GM12891 (cell line): Measurements from ENCODE around the gene NEK6.

Experiments used
- DNase-seq: peaks from one replicate; pipeline ENCODE4 v3.0.0; 2011; ENCODE audit warnings: low spot score; ENCODE audit not compliant: insufficient read length
- FAIRE-seq: peaks from 2 replicates; lab custom pipeline; 2011; peaks lifted over from hg19 to GRCh38; lab: Jason Lieb, UNC
- PAX5 ChIP-seq: IDR thresholded peaks from 2 replicates; pipeline ENCODE4 v1.6.1; 2011; ENCODE audit warnings: low read length, moderate library complexity, mild to moderate bottlenecking; ENCODE audit not compliant: insufficient read depth, severe bottlenecking
- POLR2A ChIP-seq: IDR thresholded peaks from 2 replicates; pipeline ENCODE4 v1.6.1; 2011; ENCODE audit warnings: low read depth, low read length, control low read depth
- POLR2AphosphoS5 ChIP-seq: IDR thresholded peaks from 2 replicates; pipeline ENCODE4 v1.6.1; 2011; ENCODE audit warnings: low read depth, low read length, control low read depth
- POU2F2 ChIP-seq: IDR thresholded peaks from 2 replicates; pipeline ENCODE4 v1.6.1; 2011; ENCODE audit warnings: low read depth, mild to moderate bottlenecking, control low read depth, low read length, moderate library complexity
- SPI1 ChIP-seq: IDR thresholded peaks from 2 replicates; pipeline ENCODE4 v1.6.1; 2011; ENCODE audit warnings: low read depth, low read length, control low read depth
- TAF1 ChIP-seq: IDR thresholded peaks from 2 replicates; pipeline ENCODE4 v1.6.1; 2011; ENCODE audit warnings: low read depth, low read length, control low read depth

NEK6 gene

DNA sequence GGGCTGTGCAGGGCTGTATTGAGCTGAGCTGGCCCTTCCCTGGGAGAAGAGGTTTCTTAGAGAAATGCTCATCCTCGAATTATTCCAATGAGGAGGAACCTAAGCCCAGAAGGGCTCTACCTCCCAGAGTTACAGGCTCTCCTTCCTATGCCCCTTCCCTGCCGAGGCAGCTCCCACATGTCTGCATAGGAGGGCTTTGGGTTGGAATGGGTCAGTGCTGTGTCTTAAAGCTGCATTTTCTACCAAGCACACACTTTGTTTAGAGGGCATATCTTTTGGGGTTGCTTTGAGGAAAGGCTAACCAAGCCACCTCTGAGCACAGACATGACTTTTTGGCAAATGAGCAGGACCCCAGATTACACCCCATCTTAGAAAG is 9.1 kb downstream of the NEK6 start:
- DNase-seq (no peak), FAIRE-seq (peak; percentile 23)
- TF ChIP-seq PAX5: no peak
- no peak for TF ChIP-seq TAF1
- no peak for TF ChIP-seq POU2F2
- no peak for TF ChIP-seq SPI1
- TF ChIP-seq POLR2A: no peak
- TF ChIP-seq POLR2AphosphoS5: no peak

DNA sequence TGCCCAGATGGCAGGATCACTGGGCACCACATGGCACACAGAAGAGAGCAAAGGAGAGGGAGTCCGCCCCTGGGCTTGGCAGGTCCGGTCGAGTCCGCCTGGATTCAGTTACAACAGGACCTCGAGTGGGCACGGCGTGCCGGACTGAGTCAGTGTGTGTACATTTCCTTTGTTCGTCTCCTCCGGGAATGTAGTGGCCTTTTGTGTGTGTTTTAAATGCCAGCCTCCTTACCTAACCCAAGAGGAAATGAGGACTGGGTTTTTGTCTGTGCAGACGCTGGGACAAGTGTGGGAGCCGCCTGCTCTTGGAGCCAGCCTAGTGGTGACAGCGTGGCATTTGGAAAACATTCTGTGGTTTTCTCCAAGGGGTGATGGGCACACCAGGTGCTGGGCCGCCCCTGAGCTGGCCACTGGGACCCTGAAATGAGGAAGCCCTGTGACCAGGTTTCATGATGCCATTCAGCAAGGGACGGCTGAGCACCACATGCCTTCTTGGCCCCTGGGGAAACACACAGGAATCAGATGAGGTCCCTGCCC is 9.6 kb downstream of the NEK6 start:
- FAIRE-seq (peak; percentile 13), DNase-seq (no peak)
- TF ChIP-seq POLR2A: 0 out of 2 replicates have a peak, but pooled peaks have one; percentile 37
- peak; percentile 58 for TF ChIP-seq SPI1
- TF ChIP-seq PAX5: no peak

DNA sequence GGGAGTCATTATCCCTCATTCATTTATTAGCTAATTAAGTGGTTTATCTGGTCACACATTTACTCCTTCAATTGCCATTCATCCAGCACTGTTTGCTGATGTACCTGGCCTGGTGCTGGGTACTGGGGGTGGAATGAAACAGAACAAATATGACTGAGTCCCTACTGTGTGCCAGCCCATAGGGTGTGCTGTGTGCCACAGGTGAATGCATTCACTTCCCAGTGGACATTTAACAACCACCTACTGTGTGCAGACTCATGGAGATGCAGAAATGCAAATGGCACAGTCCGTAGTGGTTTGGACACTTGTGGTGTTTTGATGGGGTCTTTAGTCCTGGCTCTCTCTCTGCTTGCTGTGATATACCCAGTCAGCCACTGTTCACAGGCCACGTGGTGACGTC is 10.5 kb downstream of the NEK6 start:
- FAIRE-seq (peak; percentile 83), DNase-seq (no peak)
- TF ChIP-seq TAF1 (no peak), POU2F2 (no peak), POLR2AphosphoS5 (no peak), SPI1 (no peak), PAX5 (no peak), POLR2A (no peak)

DNA sequence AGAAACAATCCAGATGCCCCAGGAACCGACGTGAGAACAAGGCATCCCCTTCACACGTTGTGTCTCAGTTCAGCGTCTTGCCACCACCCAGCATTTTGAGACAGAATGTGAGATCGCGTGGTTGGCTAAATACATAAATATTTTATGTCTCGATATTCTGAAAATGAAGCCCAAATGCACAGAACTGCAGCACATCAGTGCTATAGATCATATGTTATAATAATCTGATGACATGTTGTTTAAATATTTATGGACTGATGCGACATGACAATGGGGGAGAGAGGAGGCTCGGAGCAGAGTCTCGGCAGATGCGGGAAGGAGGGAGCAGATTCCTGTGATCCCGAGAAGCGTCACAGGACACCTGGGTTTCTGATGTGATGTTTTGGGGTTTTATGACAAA is 10.9 kb downstream of the NEK6 start:
- DNase-seq (no peak), FAIRE-seq (no peak)
- TF ChIP-seq TAF1 (no peak), POLR2A (no peak), SPI1 (no peak)

DNA sequence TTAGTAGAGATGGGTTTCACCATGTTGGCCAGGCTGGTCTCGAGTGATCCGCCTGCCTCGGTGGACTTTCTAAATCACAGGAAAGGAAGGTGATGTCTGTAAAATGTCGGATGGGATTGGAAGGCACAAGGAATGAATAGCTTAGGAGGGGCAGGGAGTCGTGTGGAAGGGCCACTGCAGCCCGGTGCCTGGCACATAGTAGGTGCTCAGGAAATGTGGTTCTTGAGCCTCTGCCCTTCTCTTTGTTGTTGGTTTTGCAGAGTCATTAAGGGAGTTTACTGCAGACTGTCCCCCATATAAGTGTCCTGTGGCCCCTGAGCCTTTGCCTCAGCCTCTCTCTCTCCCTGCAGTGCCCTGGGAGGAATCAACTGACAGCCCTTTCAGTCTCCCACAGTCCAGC is 11.8 kb downstream of the NEK6 start:
- FAIRE-seq (no peak), DNase-seq (no peak)
- no peak for TF ChIP-seq POLR2AphosphoS5
- no peak for TF ChIP-seq TAF1
- no peak; the same call in 1 of the 2 replicates for TF ChIP-seq POLR2A
- no peak for TF ChIP-seq POU2F2
- no peak for TF ChIP-seq PAX5
- no peak for TF ChIP-seq SPI1

DNA sequence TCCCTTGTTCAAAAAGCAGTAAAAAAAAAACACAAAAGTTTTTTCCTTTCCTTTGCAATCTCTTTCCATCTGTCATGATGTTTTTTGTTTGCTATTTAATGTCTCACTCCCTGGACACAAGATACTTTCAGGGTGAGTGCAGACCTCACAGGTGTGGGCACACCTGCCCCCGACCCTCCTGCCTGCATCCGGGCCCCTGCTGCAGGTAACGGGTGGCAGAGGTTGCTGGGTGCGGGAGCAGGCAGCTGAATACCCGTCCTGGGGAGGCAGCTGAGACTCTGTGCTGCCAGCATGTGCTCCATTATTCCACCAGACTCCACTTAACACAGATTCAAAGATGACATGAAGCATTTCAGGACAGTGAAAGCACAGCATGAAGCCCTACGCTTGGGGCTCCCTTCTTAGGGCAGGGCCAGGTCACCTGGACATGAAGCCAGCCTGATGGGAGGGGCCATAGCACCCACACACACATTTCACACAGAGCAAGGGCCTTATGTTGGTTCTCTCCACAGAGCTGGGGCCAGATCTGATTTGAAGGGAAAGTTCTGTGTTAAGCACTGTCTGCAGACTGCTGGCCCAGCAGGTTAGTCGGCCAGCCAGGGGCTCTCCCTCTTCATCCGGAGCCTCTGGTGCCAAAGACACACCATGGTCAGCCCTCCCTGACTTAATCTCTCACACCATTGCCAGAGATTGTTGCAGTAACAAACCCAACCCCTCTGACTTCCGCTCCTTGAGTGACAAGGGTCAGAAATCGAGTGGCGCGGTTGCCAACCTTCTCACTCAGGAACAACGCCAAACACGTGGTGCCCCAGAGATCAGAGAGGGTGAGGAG is 13.0 kb downstream of the NEK6 start:
- TF ChIP-seq PAX5 (no peak), SPI1 (no peak), POLR2AphosphoS5 (no peak), POLR2A (no peak; the same call in 1 of the 2 replicates), TAF1 (no peak), POU2F2 (no peak)
- FAIRE-seq (no peak), DNase-seq (no peak)

DNA sequence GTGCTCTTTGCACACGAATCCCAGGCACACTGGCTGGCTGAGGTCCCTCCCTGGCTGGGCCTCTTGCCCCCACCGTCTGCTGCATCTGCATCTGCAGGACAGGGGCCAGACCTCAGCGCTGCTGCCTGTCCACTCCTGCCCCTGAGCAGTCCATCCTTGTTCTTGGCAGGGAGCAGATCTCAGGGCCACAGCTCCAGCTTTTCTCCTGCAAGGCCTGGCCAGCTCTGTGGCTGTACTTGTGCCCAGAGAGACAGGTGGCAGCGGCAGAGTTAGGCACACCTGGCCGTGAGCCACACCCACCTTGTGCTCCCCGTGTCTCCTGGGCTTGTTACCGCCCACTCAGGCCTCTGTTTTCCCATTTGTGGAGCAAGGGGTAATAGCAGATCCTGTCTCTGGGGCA is 13.9 kb downstream of the NEK6 start:
- TF ChIP-seq POLR2A: no peak; the same call in 1 of the 2 replicates
- TF ChIP-seq SPI1: no peak
- no peak for TF ChIP-seq POU2F2
- no peak for TF ChIP-seq TAF1
- TF ChIP-seq PAX5: no peak
- no peak for TF ChIP-seq POLR2AphosphoS5
- DNase-seq (no peak), FAIRE-seq (no peak)

DNA sequence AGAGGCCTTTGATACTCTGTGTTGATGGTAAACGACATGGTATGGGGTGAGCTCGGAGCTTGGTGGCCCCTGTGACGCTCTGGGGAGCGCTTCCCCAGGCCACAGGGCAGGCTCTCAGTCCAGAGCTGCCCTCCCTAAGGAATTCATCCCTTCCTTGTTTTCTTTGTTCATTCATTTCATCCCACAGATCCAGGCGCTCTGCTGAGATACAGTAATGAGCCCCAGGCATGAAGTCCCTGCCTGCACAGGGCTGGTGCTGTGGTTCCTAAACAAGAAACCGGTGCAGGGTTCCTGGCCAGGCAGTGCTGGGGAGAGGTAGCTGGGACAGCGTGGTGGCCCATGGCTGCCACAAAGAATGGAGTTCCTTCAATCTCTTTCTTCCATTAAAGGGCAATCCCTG is 14.4 kb downstream of the NEK6 start:
- FAIRE-seq: no peak
- no peak for DNase-seq
- TF ChIP-seq PAX5: no peak
- no peak for TF ChIP-seq POLR2AphosphoS5
- no peak for TF ChIP-seq TAF1
- no peak for TF ChIP-seq SPI1
- no peak for TF ChIP-seq POU2F2
- TF ChIP-seq POLR2A: no peak

DNA sequence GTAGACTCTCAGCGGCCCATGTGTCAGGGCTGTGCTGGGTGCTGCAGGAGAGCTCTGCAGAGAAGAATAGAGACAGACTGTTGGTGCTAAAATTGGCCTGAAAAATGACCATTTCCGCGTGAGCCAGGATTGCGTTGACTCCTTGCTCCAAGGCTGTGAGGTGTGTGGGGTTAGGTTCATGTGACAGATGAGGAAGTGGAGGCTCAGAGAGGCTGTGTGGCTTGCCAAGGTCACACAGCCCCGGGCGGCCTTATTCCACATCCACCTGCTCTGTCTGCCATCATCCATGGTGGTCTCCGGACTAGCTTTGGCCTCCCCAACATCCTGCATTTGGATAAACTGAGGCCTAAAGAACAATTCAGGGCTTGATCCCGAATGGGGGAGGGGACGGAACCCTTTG is 15.2 kb downstream of the NEK6 start:
- DNase-seq (no peak), FAIRE-seq (no peak)
- no peak for TF ChIP-seq TAF1
- TF ChIP-seq SPI1: 0 out of 2 replicates have a peak, but pooled peaks have one; percentile 23
- no peak for TF ChIP-seq POU2F2
